Neural progenitor cell (in vitro differentiated cells): ENCODE results near the gene LSM14B. TPM values are rescaled to one million over a fixed set of nuclear protein-coding genes. Genes with fewer than 3 reads are reported as not detected.
A peak's percentile ranks its signal among the peaks of the same experiment; 100 is the strongest.

Source experiments
- DNase-seq: peaks from one replicate; pipeline ENCODE4 v3.0.0-alpha.2; 2016; ENCODE audit warnings: low spot score
- H2AFZ ChIP-seq: fragments of 200-600 bp; sonication (generic); replicated peaks from 2 replicates; pipeline ENCODE4 v1.6.1; 2016; ENCODE audit warnings: antibody characterized with exemption
- H3F3A ChIP-seq: fragments of 200-600 bp; sonication (generic); 2 replicates; pipeline ENCODE4 v1.6.1; 2016; ENCODE audit warnings: antibody characterized with exemption, low read depth
- H3K27ac ChIP-seq: fragments of 200-600 bp; sonication (generic); 2 replicates; pipeline ENCODE4 v1.5.1; 2016; ENCODE audit warnings: mild to moderate bottlenecking
- H3K27me3 ChIP-seq: fragments of 200-600 bp; sonication (generic); 2 replicates; pipeline ENCODE4 v1.6.1; 2016; ENCODE audit warnings: mild to moderate bottlenecking, moderate library complexity
- H3K36me3 ChIP-seq: fragments of 200-600 bp; sonication (generic); 2 replicates; pipeline ENCODE4 v1.5.1; 2016
- H3K4me1 ChIP-seq: fragments of 200-600 bp; sonication (generic); 2 replicates; pipeline ENCODE4 v1.6.1; 2016; ENCODE audit warnings: mixed run types
- H3K4me2 ChIP-seq: fragments of 200-600 bp; sonication (generic); 2 replicates; pipeline ENCODE4 v1.6.1; 2016
- H3K4me3 ChIP-seq: fragments of 200-600 bp; sonication (generic); 2 replicates; pipeline ENCODE4 v1.5.1; 2016
- H3K79me2 ChIP-seq: fragments of 200-600 bp; sonication (generic); 2 replicates; pipeline ENCODE4 v1.6.1; 2016; ENCODE audit warnings: low read depth
- H3K9ac ChIP-seq: fragments of 200-600 bp; sonication (generic); 2 replicates; pipeline ENCODE4 v1.6.1; 2016
- H3K9me3 ChIP-seq: fragments of 200-600 bp; sonication (generic); 2 replicates; pipeline ENCODE4 v1.5.1; 2016; ENCODE audit warnings: low read depth
- H4K20me1 ChIP-seq: fragments of 200-600 bp; sonication (generic); 2 replicates; pipeline ENCODE4 v1.6.1; 2016; ENCODE audit warnings: low read depth
- H3K27ac Mint-ChIP-seq: 3 replicates; pipeline ENCODE4 v1.8.0; 2021; ENCODE audit warnings: mixed read lengths
- H3K27me3 Mint-ChIP-seq: 2 replicates; pipeline ENCODE4 v1.8.0; 2022; ENCODE audit warnings: low read depth, mild to moderate bottlenecking, inconsistent platforms, moderate library complexity, mixed read lengths; ENCODE audit not compliant: insufficient read depth
- H3K36me3 Mint-ChIP-seq: 3 replicates; pipeline ENCODE4 v1.8.0; 2021; ENCODE audit warnings: mixed read lengths
- H3K4me1 Mint-ChIP-seq: 3 replicates; pipeline ENCODE4 v1.8.0; 2021; ENCODE audit warnings: mixed read lengths
- H3K4me3 Mint-ChIP-seq: 3 replicates; pipeline ENCODE4 v1.8.0; 2021; ENCODE audit warnings: mild to moderate bottlenecking, moderate library complexity, mixed read lengths
- H3K9me3 Mint-ChIP-seq: 3 replicates; pipeline ENCODE4 v1.8.0; 2020; ENCODE audit warnings: mixed read lengths
- EZH2 ChIP-seq: fragments of 200-600 bp; sonication (generic); IDR thresholded peaks from 2 replicates; pipeline ENCODE4 v1.6.1; 2017; ENCODE audit warnings: antibody characterized with exemption, mild to moderate bottlenecking, moderate library complexity
- EZH2phosphoT487 ChIP-seq: fragments of 200-600 bp; sonication (generic); IDR thresholded peaks from 2 replicates; pipeline ENCODE4 v1.6.1; 2017; ENCODE audit warnings: antibody characterized with exemption
- total RNA-seq: library from RNA; depleted of rRNA; stranded (reverse); fragments of >200 nt; gene quantifications from 2 replicates; pipeline ENCODE4 v1.2.3, GENCODE V29; 2015; ENCODE audit warnings: low replicate concordance
- TF ChIP-seq, protein P1 (sequence below): fragments of 200-600 bp; sonication (generic); IDR thresholded peaks from 2 replicates; pipeline ENCODE4 v1.5.1; 2017; ENCODE audit warnings: antibody characterized with exemption, mild to moderate bottlenecking

LSM14B gene
- total RNA-seq, 1 donor from 2014 or later, result 52.6 TPM

DNA sequence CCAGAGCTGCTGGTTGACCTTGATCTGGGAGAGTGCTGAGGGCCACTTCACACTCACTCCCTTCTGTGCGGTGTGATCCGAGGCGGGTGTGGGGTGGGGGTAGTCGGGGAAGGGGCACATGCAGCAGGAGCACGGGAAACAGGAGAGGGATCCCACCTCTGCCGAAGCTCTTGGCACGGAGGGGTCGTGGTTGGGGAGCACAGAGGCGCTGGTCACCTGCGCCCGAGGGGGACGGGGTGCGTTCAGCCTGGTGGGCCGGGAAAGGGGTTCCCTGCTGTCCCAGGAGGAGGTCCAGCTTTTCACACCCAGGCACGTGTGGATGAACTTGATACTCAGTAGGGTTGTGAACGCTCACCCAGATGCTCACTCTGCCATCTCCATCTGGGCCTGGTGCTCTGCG, 38.6 kb downstream of the LSM14B start:
- H4K20me1 ChIP-seq, result peaks cover 34% of the 10 kb centered on the region
- H3K4me3 Mint-ChIP-seq, result no peak overlapping the region
- H3K36me3 ChIP-seq, result no peaks in the 10 kb centered on the region
- no peaks in the 10 kb centered on the region for H3K27me3 ChIP-seq
- peaks cover 7% of the 10 kb centered on the region for H3K4me1 ChIP-seq
- H3K4me2 ChIP-seq, result no peak overlapping the region
- no peak overlapping the region for H3K27ac ChIP-seq
- peaks cover 5% of the 10 kb centered on the region for H3K4me1 Mint-ChIP-seq
- no peak for DNase-seq
- no peaks in the 10 kb centered on the region for H3F3A ChIP-seq
- peaks cover 3% of the 10 kb centered on the region for H3K27me3 Mint-ChIP-seq
- no peak overlapping the region for H3K9ac ChIP-seq
- no peaks in the 10 kb centered on the region for H3K9me3 Mint-ChIP-seq
- H3K27ac Mint-ChIP-seq, result peak overlapping the region; percentile 74
- TF ChIP-seq EZH2 (no peak), EZH2phosphoT487 (no peak)
- TF ChIP-seq, protein P1, sequence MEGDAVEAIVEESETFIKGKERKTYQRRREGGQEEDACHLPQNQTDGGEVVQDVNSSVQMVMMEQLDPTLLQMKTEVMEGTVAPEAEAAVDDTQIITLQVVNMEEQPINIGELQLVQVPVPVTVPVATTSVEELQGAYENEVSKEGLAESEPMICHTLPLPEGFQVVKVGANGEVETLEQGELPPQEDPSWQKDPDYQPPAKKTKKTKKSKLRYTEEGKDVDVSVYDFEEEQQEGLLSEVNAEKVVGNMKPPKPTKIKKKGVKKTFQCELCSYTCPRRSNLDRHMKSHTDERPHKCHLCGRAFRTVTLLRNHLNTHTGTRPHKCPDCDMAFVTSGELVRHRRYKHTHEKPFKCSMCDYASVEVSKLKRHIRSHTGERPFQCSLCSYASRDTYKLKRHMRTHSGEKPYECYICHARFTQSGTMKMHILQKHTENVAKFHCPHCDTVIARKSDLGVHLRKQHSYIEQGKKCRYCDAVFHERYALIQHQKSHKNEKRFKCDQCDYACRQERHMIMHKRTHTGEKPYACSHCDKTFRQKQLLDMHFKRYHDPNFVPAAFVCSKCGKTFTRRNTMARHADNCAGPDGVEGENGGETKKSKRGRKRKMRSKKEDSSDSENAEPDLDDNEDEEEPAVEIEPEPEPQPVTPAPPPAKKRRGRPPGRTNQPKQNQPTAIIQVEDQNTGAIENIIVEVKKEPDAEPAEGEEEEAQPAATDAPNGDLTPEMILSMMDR, result no peak
- no peak overlapping the region for H2AFZ ChIP-seq
- H3K9me3 ChIP-seq, result no peaks in the 10 kb centered on the region
- no peak overlapping the region for H3K4me3 ChIP-seq
- H3K36me3 Mint-ChIP-seq, result peaks cover 9% of the 10 kb centered on the region
- peaks cover 31% of the 10 kb centered on the region for H3K79me2 ChIP-seq

DNA sequence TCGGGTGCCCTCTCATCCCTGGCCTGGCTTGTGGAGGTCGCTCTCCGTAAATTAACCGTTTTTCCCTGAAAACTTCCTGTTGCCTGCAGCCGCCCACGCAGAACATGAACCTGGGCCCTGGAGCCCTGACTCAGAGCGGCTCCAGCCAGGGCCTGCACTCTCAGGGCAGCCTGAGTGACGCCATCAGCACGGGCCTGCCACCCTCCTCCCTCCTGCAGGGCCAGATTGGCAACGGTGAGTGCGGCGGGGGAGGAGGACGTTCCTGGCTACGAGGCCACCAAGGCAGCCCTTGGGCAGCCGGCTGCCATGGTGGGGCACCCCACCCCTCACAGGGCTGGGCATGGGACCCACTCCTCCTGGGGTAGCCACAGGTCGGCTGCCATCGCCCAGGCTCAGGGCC, 39.1 kb downstream of the LSM14B start:
- H3K4me1 Mint-ChIP-seq, result no peaks in the 10 kb centered on the region
- H3K27ac Mint-ChIP-seq, result no peak overlapping the region
- TF ChIP-seq EZH2phosphoT487 (no peak), EZH2 (no peak)
- TF ChIP-seq, protein P1, result no peak
- DNase-seq, result no peak
- H2AFZ ChIP-seq, result no peak overlapping the region
- H3K27me3 Mint-ChIP-seq, result peaks cover 2% of the 10 kb centered on the region
- H3K9ac ChIP-seq, result no peak overlapping the region
- H3K79me2 ChIP-seq, result peaks cover 26% of the 10 kb centered on the region
- peaks cover 29% of the 10 kb centered on the region for H4K20me1 ChIP-seq
- H3K4me3 ChIP-seq, result no peak overlapping the region
- H3K36me3 ChIP-seq, result no peaks in the 10 kb centered on the region
- no peaks in the 10 kb centered on the region for H3K27me3 ChIP-seq
- no peak overlapping the region for H3K4me3 Mint-ChIP-seq
- no peak overlapping the region for H3K27ac ChIP-seq
- H3K4me2 ChIP-seq, result no peak overlapping the region
- H3K9me3 ChIP-seq, result no peaks in the 10 kb centered on the region
- H3K9me3 Mint-ChIP-seq, result no peaks in the 10 kb centered on the region
- H3K36me3 Mint-ChIP-seq, result peaks cover 10% of the 10 kb centered on the region
- no peaks in the 10 kb centered on the region for H3F3A ChIP-seq
- peaks cover 5% of the 10 kb centered on the region for H3K4me1 ChIP-seq

DNA sequence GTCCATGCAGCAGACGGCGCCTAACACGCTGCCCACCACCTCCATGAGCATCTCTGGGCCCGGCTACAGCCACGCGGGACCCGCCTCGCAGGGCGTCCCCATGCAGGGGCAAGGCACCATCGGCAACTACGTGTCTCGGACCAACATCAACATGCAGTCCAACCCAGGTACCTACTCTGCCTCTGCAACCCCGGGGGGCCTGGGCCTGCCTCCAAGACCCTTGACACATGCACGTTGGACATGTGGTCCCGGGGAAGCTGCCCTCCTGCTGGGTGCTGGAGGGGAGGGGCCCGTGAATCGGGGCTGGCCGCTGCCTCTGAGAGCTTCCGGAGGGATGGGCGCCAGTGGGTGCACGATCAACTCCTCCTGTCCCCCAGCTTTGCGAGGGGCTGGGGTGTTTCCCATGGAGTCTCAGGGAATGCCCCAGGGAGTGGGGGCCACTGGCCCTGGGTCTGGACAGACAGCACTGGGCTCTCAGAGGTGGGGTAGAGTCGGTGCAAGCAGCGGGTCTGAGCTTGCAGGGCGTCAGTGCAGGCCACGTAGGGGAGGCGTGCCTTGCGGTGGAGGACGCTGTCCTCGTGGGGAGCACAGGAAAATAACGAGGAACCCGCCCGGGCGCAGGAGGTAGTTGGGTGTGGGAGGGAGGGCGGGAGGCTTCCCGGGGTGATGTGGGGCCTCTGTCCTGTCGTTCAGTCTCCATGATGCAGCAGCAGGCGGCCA, 40.6 kb downstream of the LSM14B start:
- Histone ChIP-seq H3K9me3 (no peaks in the 10 kb centered on the region), H4K20me1 (peaks cover 13% of the 10 kb centered on the region), H3K4me2 (no peak overlapping the region), H3F3A (no peaks in the 10 kb centered on the region), H3K79me2 (peaks cover 11% of the 10 kb centered on the region), H3K27ac (no peak overlapping the region), H3K4me3 (no peak overlapping the region), H3K36me3 (no peaks in the 10 kb centered on the region), H3K4me1 (no peaks in the 10 kb centered on the region), H2AFZ (no peak overlapping the region), H3K9ac (no peak overlapping the region), H3K27me3 (no peaks in the 10 kb centered on the region)
- Mint-ChIP-seq H3K4me3 (no peak overlapping the region), H3K27ac (no peak overlapping the region), H3K4me1 (no peaks in the 10 kb centered on the region), H3K9me3 (no peaks in the 10 kb centered on the region), H3K27me3 (peaks cover 2% of the 10 kb centered on the region), H3K36me3 (peaks cover 11% of the 10 kb centered on the region)
- no peak for DNase-seq
- TF ChIP-seq EZH2phosphoT487 (no peak), EZH2 (no peak)
- TF ChIP-seq, protein P1, result no peak
